GM13976 (cell line): Measurements from ENCODE around the gene PPOX.

Experiments
- DNase-seq: peaks from one replicate; pipeline ENCODE4 v3.0.0; 2012; ENCODE audit warnings: low spot score
- in situ Hi-C: fragments of 300-500 bp; cut with MboI; formaldehyde crosslinking; loops from one replicate; pipeline ENCODE4 v1.12.0; 2022; ENCODE audit warnings: low sequenced_read_pairs, mixed read lengths, inconsistent platforms; ENCODE audit not compliant: unreplicated experiment
- TF ChIP-seq, protein P1 (sequence below): IDR thresholded peaks from 2 replicates; pipeline ENCODE4 v1.5.1; 2012; ENCODE audit warnings: borderline replicate concordance, mild to moderate bottlenecking; ENCODE audit not compliant: insufficient read depth; ENCODE audit errors: extremely low read depth, missing control alignments, control extremely low read depth

Gene PPOX

GRCh38 chr1:161165742-161166668, at the start of gene PPOX:
TSS of gene PPOX (plus strand) at chr1:161166426. CDS start at chr1:161166848, 422 bp downstream.
- TF ChIP-seq, protein P1, sequence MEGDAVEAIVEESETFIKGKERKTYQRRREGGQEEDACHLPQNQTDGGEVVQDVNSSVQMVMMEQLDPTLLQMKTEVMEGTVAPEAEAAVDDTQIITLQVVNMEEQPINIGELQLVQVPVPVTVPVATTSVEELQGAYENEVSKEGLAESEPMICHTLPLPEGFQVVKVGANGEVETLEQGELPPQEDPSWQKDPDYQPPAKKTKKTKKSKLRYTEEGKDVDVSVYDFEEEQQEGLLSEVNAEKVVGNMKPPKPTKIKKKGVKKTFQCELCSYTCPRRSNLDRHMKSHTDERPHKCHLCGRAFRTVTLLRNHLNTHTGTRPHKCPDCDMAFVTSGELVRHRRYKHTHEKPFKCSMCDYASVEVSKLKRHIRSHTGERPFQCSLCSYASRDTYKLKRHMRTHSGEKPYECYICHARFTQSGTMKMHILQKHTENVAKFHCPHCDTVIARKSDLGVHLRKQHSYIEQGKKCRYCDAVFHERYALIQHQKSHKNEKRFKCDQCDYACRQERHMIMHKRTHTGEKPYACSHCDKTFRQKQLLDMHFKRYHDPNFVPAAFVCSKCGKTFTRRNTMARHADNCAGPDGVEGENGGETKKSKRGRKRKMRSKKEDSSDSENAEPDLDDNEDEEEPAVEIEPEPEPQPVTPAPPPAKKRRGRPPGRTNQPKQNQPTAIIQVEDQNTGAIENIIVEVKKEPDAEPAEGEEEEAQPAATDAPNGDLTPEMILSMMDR = peak; percentile 44
- in situ Hi-C loops = no loop called here

DNA sequence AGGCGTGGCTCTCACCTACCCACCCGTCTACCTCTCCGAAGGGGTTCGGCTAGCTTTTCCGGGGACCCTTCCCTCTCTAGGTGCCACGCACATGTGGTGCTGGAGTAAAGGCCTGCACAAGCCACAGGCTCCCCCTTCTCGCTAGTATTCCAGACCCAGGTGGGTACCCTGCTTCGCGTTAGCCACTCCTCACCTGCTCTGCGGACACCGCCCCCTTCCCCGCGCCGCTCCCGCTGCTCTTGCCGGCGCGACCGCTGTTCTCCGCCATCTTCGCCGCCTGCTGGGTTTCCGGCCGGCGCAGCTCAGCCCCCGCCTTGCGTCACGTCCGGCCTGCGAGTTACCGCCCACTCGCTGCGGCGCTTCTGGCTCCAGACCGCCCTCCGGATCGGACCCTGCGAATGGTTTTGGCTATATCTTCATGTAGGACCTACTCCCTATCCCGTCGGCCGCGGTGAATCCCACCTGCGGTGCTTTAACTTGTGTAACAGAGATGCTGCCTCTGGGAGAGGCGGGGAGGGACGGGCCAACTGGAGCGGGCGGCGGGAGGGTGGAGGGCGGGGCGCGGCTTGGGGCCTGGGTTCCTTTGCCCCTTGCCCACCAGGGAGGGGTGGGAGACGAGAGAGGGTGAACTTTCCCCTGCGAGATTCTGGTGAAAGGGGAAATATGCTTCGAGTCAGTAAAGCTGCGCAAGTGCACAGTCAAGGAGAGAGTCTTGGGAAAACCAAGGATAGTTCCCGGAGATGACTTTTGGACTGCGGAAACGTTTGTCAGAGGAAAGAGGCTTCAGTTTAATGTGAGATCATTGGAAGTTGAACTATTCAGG, 48.3 kb upstream of the PPOX start, which contains the start of the genes NIT1 and PFDN2:
NIT1 (plus strand) TSS at position 347 of the 823 bp plus-strand sequence; CDS start at position 419, 72 bp downstream.
PFDN2 (minus strand) TSS at position 279 of the 823 bp plus-strand sequence; CDS start at position 268, 11 bp downstream.
- peak; percentile 94 for DNase-seq
- TF ChIP-seq, protein P1 = no peak
- in situ Hi-C loops = no loop called here

More at GRCh38 chr1:161165742-161166668, at the start of gene PPOX:
- DNase-seq = peak; percentile 93

GRCh38 chr1:161119092-161119903, 46.9 kb upstream of the PPOX start:
- peak; percentile 75 for DNase-seq
- in situ Hi-C loops = no loop called here
- TF ChIP-seq, protein P1 = no peak

DNA sequence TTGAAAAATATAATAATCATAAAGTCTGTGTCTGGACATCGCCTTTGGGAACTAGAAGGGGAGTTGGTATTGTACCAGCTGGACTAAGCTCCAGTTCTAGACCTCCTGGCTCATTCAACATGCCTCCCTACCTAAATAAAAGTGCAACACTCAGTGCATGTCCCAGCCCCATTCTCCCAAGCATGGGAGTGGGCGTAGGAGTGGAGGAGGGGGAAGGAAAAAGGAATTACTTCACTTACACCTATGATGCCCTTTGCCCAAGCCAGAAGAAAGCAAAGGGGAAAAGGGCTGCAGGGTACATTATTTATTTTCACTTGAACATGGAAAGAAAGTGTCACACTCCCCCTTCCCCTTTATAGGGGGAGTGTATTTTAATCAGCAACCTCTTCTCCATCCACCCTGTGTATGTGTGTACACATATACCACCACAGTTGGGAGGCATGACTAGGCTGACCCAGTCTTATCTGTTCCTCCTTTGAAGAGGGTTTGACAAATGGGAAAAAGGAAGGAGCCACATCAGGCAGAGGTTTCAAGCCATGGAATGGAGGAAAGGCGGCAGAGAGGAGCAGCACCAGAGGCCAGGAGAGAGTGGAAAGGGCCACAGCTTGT, 45.1 kb upstream of the PPOX start:
- in situ Hi-C loops = no loop called here
- TF ChIP-seq, protein P1 = no peak
- DNase-seq = no peak

GRCh38 chr1:161121834-161122233, 44.4 kb upstream of the PPOX start:
- TF ChIP-seq, protein P1 = no peak
- DNase-seq = peak; percentile 38
- in situ Hi-C loops = no loop called here

GRCh38 chr1:161122967-161123366, 43.3 kb upstream of the PPOX start:
- TF ChIP-seq, protein P1 = no peak
- in situ Hi-C loops = no loop called here
- no peak for DNase-seq
